ENCODE data around the gene RALGAPA1.
"Not testable (repeated sequence)": the region's sequence is repeated elsewhere in the genome, so short reads cannot be mapped to it uniquely, and the experiment has no call there.

RALGAPA1 gene

GRCh38 chr14:35808638-35809563, at the start of gene RALGAPA1:
Gene RALGAPA1, minus strand, starts transcription at chr14:35809295. Its CDS starts 460 bp downstream, at chr14:35808835.
- peak; percentile 94 for DNase-seq (ENCODE audit: low spot score)

GRCh38 chr14:35858521-35859209, 49.6 kb upstream of the RALGAPA1 start:
- no peak for DNase-seq (ENCODE audit: low spot score)

GRCh38 chr14:35855876-35856481, 46.9 kb upstream of the RALGAPA1 start:
- no peak for DNase-seq (ENCODE audit: low spot score)

GRCh38 chr14:35854696-35855270, 45.7 kb upstream of the RALGAPA1 start:
- no peak for DNase-seq (ENCODE audit: low spot score)

GRCh38 chr14:35853225-35853624, 44.1 kb upstream of the RALGAPA1 start:
- no peak for DNase-seq (ENCODE audit: low spot score)

GRCh38 chr14:35851823-35852222, 42.7 kb upstream of the RALGAPA1 start:
- no peak for DNase-seq (ENCODE audit: low spot score)

- DNase-seq (ENCODE audit: low spot score): no peak
These were observed 40.0 kb upstream of the RALGAPA1 start for GRCh38 chr14:35849122-35849521.

- no peak for DNase-seq (ENCODE audit: low spot score)
These were observed 38.5 kb upstream of the RALGAPA1 start for GRCh38 chr14:35847636-35848035.

- no peak for DNase-seq (ENCODE audit: low spot score)
These were observed 35.4 kb upstream of the RALGAPA1 start for GRCh38 chr14:35844494-35844893.

- not testable (repeated sequence) for DNase-seq (ENCODE audit: low spot score)
These were observed 33.1 kb upstream of the RALGAPA1 start for GRCh38 chr14:35842245-35842644.

- not testable (repeated sequence) for DNase-seq (ENCODE audit: low spot score)
These were observed 32.6 kb upstream of the RALGAPA1 start for GRCh38 chr14:35841704-35842103.

GRCh38 chr14:35835208-35835982, 26.3 kb upstream of the RALGAPA1 start:
- DNase-seq (ENCODE audit: low spot score): no peak

- peak; percentile 50 for DNase-seq (ENCODE audit: low spot score)
These were observed 20.4 kb upstream of the RALGAPA1 start for GRCh38 chr14:35829449-35829848.

GRCh38 chr14:35827678-35828472, 18.8 kb upstream of the RALGAPA1 start:
- no peak for DNase-seq (ENCODE audit: low spot score)

- peak; percentile 6 for DNase-seq (ENCODE audit: low spot score)
These were observed 17.9 kb upstream of the RALGAPA1 start for GRCh38 chr14:35826952-35827416.

- DNase-seq (ENCODE audit: low spot score): peak; percentile 98
These were observed 17.3 kb upstream of the RALGAPA1 start, which contains the start of gene BRMS1L for GRCh38 chr14:35826218-35826951. Gene BRMS1L, plus strand, starts transcription at chr14:35826338. Its CDS starts 179 bp downstream, at chr14:35826517.

GRCh38 chr14:35825968-35826217, 16.8 kb upstream of the RALGAPA1 start:
- no peak for DNase-seq (ENCODE audit: low spot score)

GRCh38 chr14:35824446-35825165, 15.5 kb upstream of the RALGAPA1 start:
- DNase-seq (ENCODE audit: low spot score): not testable (repeated sequence)

- no peak for DNase-seq (ENCODE audit: low spot score)
These were observed 13.4 kb upstream of the RALGAPA1 start for GRCh38 chr14:35822501-35822900.
